Activated naive CD4-positive, alpha-beta T cell treated with anti-CD3 and anti-CD28 coated beads, Interleukin-2, amount 10 ng/mL, durations not matched to agents 7 days and 5 days (primary cell): ENCODE measurements around the gene RSU1.

ENCODE experiments used
- CTCF ChIA-PET: fragments of 350-600 bp; sonication (Branson Sonifier 250); formaldehyde crosslinking; loops from one replicate; lab custom pipeline; 2021; ENCODE audit warnings: antibody characterized with exemption; lab: Charles Lee
- DNase-seq: peaks from one replicate; pipeline ENCODE4 v3.0.0-alpha.2; 2020
- H3K27ac Mint-ChIP-seq: one replicate; pipeline ENCODE4 v1.8.0; 2021; ENCODE audit warnings: mild to moderate bottlenecking, moderate library complexity, mixed read lengths
- H3K27me3 Mint-ChIP-seq: one replicate; pipeline ENCODE4 v1.8.0; 2021; ENCODE audit warnings: mild to moderate bottlenecking, mixed read lengths
- H3K36me3 Mint-ChIP-seq: one replicate; pipeline ENCODE4 v1.8.0; 2021; ENCODE audit warnings: mixed read lengths
- H3K4me1 Mint-ChIP-seq: one replicate; pipeline ENCODE4 v1.8.0; 2021; ENCODE audit warnings: mixed read lengths
- H3K4me3 Mint-ChIP-seq: one replicate; pipeline ENCODE4 v1.8.0; 2021; ENCODE audit warnings: mild to moderate bottlenecking, moderate library complexity, mixed read lengths
- H3K9me3 Mint-ChIP-seq: one replicate; pipeline ENCODE4 v1.8.0; 2021; ENCODE audit warnings: mixed read lengths

The RSU1 gene

DNA sequence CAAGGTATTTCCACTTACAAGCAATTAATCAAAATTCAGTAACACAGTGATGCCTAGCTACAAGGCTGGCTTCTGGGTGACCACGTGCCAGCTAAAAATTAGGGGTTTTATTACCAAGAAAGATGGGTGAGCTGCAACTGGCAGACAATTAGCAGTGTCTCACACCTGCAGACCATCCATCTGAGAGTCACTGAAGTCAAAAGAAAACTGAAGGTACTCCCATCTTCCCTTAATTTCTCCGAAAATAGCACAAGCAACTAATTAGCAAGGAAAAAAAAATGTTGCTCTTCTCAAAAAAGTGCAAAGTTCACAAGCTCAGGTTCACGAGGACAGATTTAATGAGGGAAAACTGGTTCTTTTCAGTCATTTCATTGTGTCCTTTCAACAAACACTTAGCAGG lies 28.4 kb downstream of the RSU1 start:
- peaks cover 26% of the 10 kb centered on the region for H3K4me1 Mint-ChIP-seq
- H3K4me3 Mint-ChIP-seq, result no peak overlapping the region
- H3K36me3 Mint-ChIP-seq, result peaks cover 65% of the 10 kb centered on the region
- H3K9me3 Mint-ChIP-seq, result peaks cover 13% of the 10 kb centered on the region
- H3K27ac Mint-ChIP-seq, result peak overlapping the region; percentile 90
- no peaks in the 10 kb centered on the region for H3K27me3 Mint-ChIP-seq
- CTCF ChIA-PET, result no interaction called here
- DNase-seq, result no peak

DNA sequence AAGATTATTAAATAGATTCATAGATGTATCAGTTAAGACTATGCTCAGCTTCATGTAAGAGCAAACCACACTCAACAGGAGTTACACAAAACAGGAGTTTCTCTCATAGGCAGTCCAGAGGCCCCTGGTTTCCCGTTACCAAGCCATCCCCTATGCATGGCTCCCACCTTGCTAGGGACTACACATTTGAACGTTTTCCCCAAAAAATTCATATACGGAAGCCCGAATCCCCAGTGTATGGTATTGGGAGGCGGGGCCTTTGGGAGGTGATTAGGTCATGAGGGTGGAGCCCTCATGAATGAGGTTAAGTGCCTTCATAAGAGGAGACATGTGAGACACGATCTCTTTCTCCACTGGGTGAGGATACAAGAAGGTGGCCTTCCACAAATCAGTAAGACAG lies 29.1 kb downstream of the RSU1 start:
- Mint-ChIP-seq H3K4me1 (peaks cover 26% of the 10 kb centered on the region), H3K27ac (peak overlapping the region; percentile 90), H3K36me3 (peaks cover 59% of the 10 kb centered on the region), H3K27me3 (no peaks in the 10 kb centered on the region), H3K4me3 (no peak overlapping the region), H3K9me3 (peaks cover 13% of the 10 kb centered on the region)
- CTCF ChIA-PET, result no interaction called here
- no peak for DNase-seq

DNA sequence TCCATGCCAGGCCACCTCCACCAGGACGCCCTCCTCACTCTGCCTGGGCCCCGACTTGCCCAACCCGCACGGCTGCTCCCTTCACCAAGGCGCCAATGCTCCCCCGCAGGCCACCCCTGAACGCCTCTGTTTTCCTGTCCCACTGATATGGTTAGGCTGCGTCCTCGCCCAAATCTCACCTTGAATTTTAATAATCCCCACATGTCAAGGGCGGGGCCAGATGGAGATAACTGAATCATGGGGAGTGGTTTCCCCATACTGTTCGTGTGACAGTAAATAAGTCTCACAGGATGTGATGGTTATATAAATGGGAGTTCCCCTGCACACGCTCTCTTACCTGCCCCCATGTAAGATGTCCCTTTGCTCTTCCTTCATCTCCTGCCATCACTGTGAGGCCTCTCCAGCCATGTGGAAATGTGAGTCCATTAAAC lies 29.8 kb downstream of the RSU1 start:
- Mint-ChIP-seq H3K4me1 (peaks cover 26% of the 10 kb centered on the region), H3K27me3 (no peaks in the 10 kb centered on the region), H3K4me3 (no peak overlapping the region), H3K36me3 (peaks cover 56% of the 10 kb centered on the region), H3K9me3 (peaks cover 13% of the 10 kb centered on the region), H3K27ac (peak overlapping the region; percentile 90)
- DNase-seq, result peak; percentile 68
- CTCF ChIA-PET, result interaction anchor here (1.0 kb wide), 1 partner anchor 11 kb away, joined by 3 read pairs; no protein-coding TSS in a partner anchor

- peak overlapping the region; percentile 50 for H3K27ac Mint-ChIP-seq
Measured at GRCh38 chr10:16780338-16780880, 36.8 kb downstream of the RSU1 start.

GRCh38 chr10:16779384-16779915 lies 37.8 kb downstream of the RSU1 start:
- no peaks in the 10 kb centered on the region for H3K9me3 Mint-ChIP-seq
- peaks cover 36% of the 10 kb centered on the region for H3K4me1 Mint-ChIP-seq
- DNase-seq, result peak; percentile 66
- peak overlapping the region; percentile 49 for H3K27ac Mint-ChIP-seq
- H3K4me3 Mint-ChIP-seq, result no peak overlapping the region
- no peaks in the 10 kb centered on the region for H3K27me3 Mint-ChIP-seq
- CTCF ChIA-PET, result interaction anchor here (1.3 kb wide), 1 partner anchor 17 kb away, joined by 4 read pairs; no protein-coding TSS in a partner anchor
- peaks cover 25% of the 10 kb centered on the region for H3K36me3 Mint-ChIP-seq

More at GRCh38 chr10:16780338-16780880, 36.8 kb downstream of the RSU1 start:
- no peak for DNase-seq
- H3K4me1 Mint-ChIP-seq, result peaks cover 36% of the 10 kb centered on the region
- CTCF ChIA-PET, result interaction anchor here (0.6 kb wide), 1 partner anchor 78 kb away, joined by 3 read pairs; no protein-coding TSS in a partner anchor
- no peak overlapping the region for H3K4me3 Mint-ChIP-seq
- peaks cover 28% of the 10 kb centered on the region for H3K36me3 Mint-ChIP-seq
- peaks cover 4% of the 10 kb centered on the region for H3K9me3 Mint-ChIP-seq
- no peaks in the 10 kb centered on the region for H3K27me3 Mint-ChIP-seq

GRCh38 chr10:16777473-16778370 lies 39.5 kb downstream of the RSU1 start:
- Mint-ChIP-seq H3K27ac (peak overlapping the region; percentile 29), H3K4me3 (no peak overlapping the region), H3K36me3 (peaks cover 22% of the 10 kb centered on the region), H3K4me1 (peaks cover 36% of the 10 kb centered on the region), H3K9me3 (no peaks in the 10 kb centered on the region), H3K27me3 (no peaks in the 10 kb centered on the region)
- peak; percentile 25 for DNase-seq
- CTCF ChIA-PET, result interaction anchor here (0.6 to 1.1 kb wide), 4 partner anchors 32 to 898 kb away, joined by 3 to 4 read pairs (median 3); no protein-coding TSS in a partner anchor

DNA sequence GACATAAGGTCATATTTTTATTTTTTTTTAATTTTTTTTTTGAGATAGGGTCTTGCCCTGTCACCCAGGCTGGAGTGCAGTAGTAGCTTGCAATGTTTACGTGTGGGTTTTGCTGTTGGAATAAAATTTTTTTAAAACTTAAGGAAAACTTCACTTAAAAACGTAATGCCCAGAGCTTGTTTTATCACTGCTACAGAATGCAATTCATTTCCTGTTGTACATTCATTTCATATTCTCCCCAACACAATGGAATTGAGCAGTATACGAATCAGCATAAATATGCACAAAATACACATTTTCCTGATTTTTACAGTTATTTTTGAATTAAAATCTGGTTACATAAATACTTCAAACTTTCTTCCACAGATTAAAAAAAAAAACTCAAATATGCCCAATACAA lies 40.3 kb downstream of the RSU1 start:
- peaks cover 36% of the 10 kb centered on the region for H3K4me1 Mint-ChIP-seq
- DNase-seq, result no peak
- CTCF ChIA-PET, result interaction anchor here (0.7 to 1.1 kb wide), 4 partner anchors 10 to 1096 kb away, joined by 3 read pairs; no protein-coding TSS in a partner anchor

GRCh38 chr10:16773334-16773733 lies 43.9 kb downstream of the RSU1 start:
- H3K36me3 Mint-ChIP-seq, result peaks cover 12% of the 10 kb centered on the region
- CTCF ChIA-PET, result no interaction called here
- DNase-seq, result no peak
- H3K27me3 Mint-ChIP-seq, result no peaks in the 10 kb centered on the region
- no peak overlapping the region for H3K27ac Mint-ChIP-seq
- H3K9me3 Mint-ChIP-seq, result no peaks in the 10 kb centered on the region
- no peak overlapping the region for H3K4me3 Mint-ChIP-seq
- peaks cover 17% of the 10 kb centered on the region for H3K4me1 Mint-ChIP-seq

More for the DNA sequence above, 40.3 kb downstream of the RSU1 start:
- H3K4me3 Mint-ChIP-seq, result no peak overlapping the region
- H3K9me3 Mint-ChIP-seq, result no peaks in the 10 kb centered on the region
- H3K27me3 Mint-ChIP-seq, result no peaks in the 10 kb centered on the region
- peaks cover 24% of the 10 kb centered on the region for H3K36me3 Mint-ChIP-seq
- no peak overlapping the region for H3K27ac Mint-ChIP-seq

DNA sequence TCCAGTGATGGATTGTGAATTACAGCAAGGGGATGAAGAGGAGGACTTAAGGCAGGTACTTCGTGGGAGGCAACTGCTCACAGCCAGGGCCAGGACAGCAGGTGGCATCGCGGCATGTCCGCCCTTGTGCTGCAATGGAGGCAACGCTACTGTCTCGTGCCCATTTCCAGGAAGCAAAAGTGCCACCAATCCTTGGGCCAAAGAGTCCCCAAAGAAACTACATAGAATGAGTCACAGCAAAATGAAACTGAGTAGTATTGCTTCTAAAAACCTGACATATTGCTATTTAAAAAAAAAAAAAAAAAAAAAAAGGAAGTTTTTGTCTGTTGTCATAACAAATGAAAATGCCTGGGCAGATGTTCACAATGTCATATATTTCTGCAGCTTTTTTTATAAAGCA lies 46.6 kb downstream of the RSU1 start:
- H3K27me3 Mint-ChIP-seq, result no peaks in the 10 kb centered on the region
- CTCF ChIA-PET, result no interaction called here
- peaks cover 5% of the 10 kb centered on the region for H3K4me1 Mint-ChIP-seq
- H3K4me3 Mint-ChIP-seq, result no peak overlapping the region
- peaks cover 9% of the 10 kb centered on the region for H3K36me3 Mint-ChIP-seq
- no peak for DNase-seq
- H3K9me3 Mint-ChIP-seq, result no peaks in the 10 kb centered on the region
- H3K27ac Mint-ChIP-seq, result no peak overlapping the region

DNA sequence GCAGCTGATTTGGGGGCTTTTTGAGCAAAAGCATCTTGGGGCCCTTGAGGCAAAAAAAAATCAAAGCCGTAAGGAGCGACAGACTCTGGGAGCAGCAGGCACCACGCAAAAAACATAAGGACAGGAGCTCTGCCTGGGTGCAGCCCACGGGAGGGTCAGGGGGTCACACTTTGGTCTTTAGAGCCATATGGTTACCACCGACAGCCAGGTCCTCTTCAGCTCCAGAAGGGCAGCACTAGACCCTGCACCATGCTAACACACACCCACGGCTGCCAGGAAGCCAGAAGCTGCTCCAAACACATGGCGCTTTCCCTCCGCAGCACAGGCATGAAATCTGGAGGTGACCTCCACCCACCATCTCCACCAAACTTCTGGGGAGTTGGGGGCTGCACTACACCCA lies 47.1 kb downstream of the RSU1 start:
- no peak for DNase-seq
- no peaks in the 10 kb centered on the region for H3K27me3 Mint-ChIP-seq
- CTCF ChIA-PET, result no interaction called here
- H3K36me3 Mint-ChIP-seq, result peaks cover 9% of the 10 kb centered on the region
- no peaks in the 10 kb centered on the region for H3K9me3 Mint-ChIP-seq
- no peak overlapping the region for H3K27ac Mint-ChIP-seq
- no peak overlapping the region for H3K4me3 Mint-ChIP-seq
- peaks cover 5% of the 10 kb centered on the region for H3K4me1 Mint-ChIP-seq

DNA sequence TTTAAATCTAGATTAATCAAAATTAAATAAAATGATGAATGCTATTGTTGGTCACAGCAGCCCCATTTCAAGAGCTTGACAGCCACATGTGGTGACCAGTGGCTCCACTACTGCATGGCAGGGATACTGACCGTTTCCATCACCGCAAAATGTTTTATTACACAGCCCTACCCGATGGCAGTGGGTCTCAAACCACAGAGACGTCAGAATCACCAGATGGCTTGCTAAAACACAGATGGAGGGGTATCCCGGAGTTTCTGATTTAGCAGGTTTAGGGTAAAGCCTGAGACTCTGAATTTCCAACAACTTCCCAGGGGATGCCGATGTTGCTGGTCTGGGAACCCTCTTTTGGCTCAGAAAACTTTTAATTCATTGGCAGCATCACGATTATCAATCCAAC lies 47.9 kb downstream of the RSU1 start:
- Mint-ChIP-seq H3K9me3 (no peaks in the 10 kb centered on the region), H3K36me3 (peaks cover 9% of the 10 kb centered on the region), H3K27me3 (no peaks in the 10 kb centered on the region), H3K4me3 (no peak overlapping the region), H3K4me1 (peaks cover 5% of the 10 kb centered on the region), H3K27ac (no peak overlapping the region)
- CTCF ChIA-PET, result no interaction called here
- DNase-seq, result no peak

DNA sequence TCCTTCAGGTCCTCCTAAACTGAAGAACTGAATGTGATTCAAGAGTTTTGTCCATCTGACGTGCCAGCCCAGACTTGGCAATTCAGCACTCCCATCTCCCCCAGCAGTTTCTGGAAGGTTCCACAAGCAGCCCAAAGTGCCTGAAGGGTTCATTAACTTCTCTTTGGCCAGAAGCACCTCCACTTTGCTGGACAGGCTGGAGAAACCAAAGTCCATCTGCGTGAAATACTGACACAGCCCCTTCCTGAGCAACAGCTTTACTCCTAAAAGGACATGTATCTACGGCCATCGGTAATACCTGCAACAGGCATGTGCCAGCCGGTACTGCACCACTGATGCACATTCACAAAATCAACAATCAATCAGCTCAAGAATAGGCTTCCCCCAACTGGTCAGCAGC lies 48.5 kb downstream of the RSU1 start:
- no peaks in the 10 kb centered on the region for H3K27me3 Mint-ChIP-seq
- DNase-seq, result no peak
- peaks cover 7% of the 10 kb centered on the region for H3K36me3 Mint-ChIP-seq
- H3K4me3 Mint-ChIP-seq, result no peak overlapping the region
- no peaks in the 10 kb centered on the region for H3K9me3 Mint-ChIP-seq
- no peak overlapping the region for H3K27ac Mint-ChIP-seq
- H3K4me1 Mint-ChIP-seq, result peaks cover 5% of the 10 kb centered on the region
- CTCF ChIA-PET, result interaction anchor here (0.6 kb wide), 1 partner anchor 645 kb away, joined by 3 read pairs; no protein-coding TSS in a partner anchor

GRCh38 chr10:16765509-16766375 lies 51.5 kb downstream of the RSU1 start:
- CTCF ChIA-PET, result no interaction called here
- no peak overlapping the region for H3K4me3 Mint-ChIP-seq
- H3K9me3 Mint-ChIP-seq, result no peaks in the 10 kb centered on the region
- no peaks in the 10 kb centered on the region for H3K4me1 Mint-ChIP-seq
- peaks cover 13% of the 10 kb centered on the region for H3K36me3 Mint-ChIP-seq
- H3K27ac Mint-ChIP-seq, result no peak overlapping the region
- no peak for DNase-seq
- H3K27me3 Mint-ChIP-seq, result no peaks in the 10 kb centered on the region
